Cardiac muscle cell (in vitro differentiated cells and primary cell): ENCODE measurements around the gene SLC6A6. TPM values are rescaled to one million over a fixed set of nuclear protein-coding genes. Genes with fewer than 3 reads are reported as not detected.

Experiments
- DNase-seq, 2 donors: peaks; one replicate each; pipeline versions ENCODE4 v3.0.0 to v3.0.0-alpha.2; 2010 to 2017; ENCODE audit warnings: low read depth in 1 of 2, low spot score in 1 of 2
- H3K27ac ChIP-seq: fragments of 200-600 bp; sonication (generic); 2 replicates; pipeline ENCODE4 v1.5.1; 2016
- H3K27me3 ChIP-seq: fragments of 200-600 bp; sonication (generic); 2 replicates; pipeline ENCODE4 v1.6.0; 2016; ENCODE audit warnings: control low read depth
- H3K36me3 ChIP-seq: fragments of 200-600 bp; sonication (generic); 2 replicates; pipeline ENCODE4 v1.5.1; 2016; ENCODE audit warnings: control low read depth
- H3K4me1 ChIP-seq: fragments of 200-600 bp; sonication (generic); 2 replicates; pipeline ENCODE4 v1.8.1; 2017; ENCODE audit warnings: low read depth, mild to moderate bottlenecking, mixed run types
- H3K4me3 ChIP-seq: fragments of 200-600 bp; sonication (generic); 2 replicates; pipeline ENCODE4 v1.5.1; 2016; ENCODE audit warnings: mild to moderate bottlenecking
- H3K9me3 ChIP-seq: fragments of 200-600 bp; sonication (generic); 2 replicates; pipeline ENCODE4 v1.5.1; 2017; ENCODE audit warnings: low read depth, mild to moderate bottlenecking, control low read depth
- CTCF ChIP-seq: IDR thresholded peaks from 2 replicates; pipeline ENCODE4 v1.5.1; 2012; ENCODE audit warnings: low read depth, mild to moderate bottlenecking, low read length
- polyA plus RNA-seq: library from polyadenylated mRNA; unstranded; fragments of >200 nt; fragmentation: Nextera tagmentation; extraction: Ambion mirVana; gene quantifications from 2 replicates; pipeline ENCODE4 v1.2.1, GENCODE V29; 2016
- total RNA-seq: library from RNA; depleted of rRNA; stranded (reverse); fragments of >200 nt; gene quantifications from 2 replicates; pipeline ENCODE4 v1.2.3, GENCODE V29; 2016

Gene SLC6A6
- total and polyA plus RNA-seq, 2 experiments from 2014 or later: 5.4 to 19.7 TPM

GRCh38 chr3:14518893-14519292, 116.5 kb downstream of the SLC6A6 start:
- TF ChIP-seq CTCF: no peak
- Histone ChIP-seq H3K4me3 (no peak overlapping the region), H3K4me1 (peaks cover 5% of the 10 kb centered on the region), H3K27me3 (no peaks in the 10 kb centered on the region), H3K27ac (no peak overlapping the region), H3K36me3 (no peaks in the 10 kb centered on the region), H3K9me3 (no peaks in the 10 kb centered on the region)
- DNase-seq: no peak

DNA sequence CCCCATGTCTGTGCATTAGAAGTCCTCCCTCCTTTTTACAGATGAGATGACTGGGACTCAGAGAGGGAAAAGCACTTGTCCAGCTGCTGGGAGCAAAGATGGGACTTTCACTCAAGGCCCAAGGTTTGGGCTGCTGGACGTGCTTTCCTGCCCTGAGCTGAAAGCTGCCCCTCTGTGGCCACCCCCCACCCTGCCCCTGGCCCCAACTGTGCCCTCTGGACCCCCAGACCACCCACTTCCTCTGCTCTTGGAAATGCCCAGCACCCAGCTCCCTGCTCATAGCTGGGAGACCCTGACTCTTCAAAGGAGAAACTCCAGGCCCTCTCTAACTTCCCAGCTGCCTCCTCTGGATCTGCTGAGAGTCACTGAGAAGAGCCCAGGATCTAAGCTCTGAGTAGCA, 117.0 kb downstream of the SLC6A6 start:
- H3K36me3 ChIP-seq: no peaks in the 10 kb centered on the region
- TF ChIP-seq CTCF: no peak
- no peak for DNase-seq
- H3K4me1 ChIP-seq: peaks cover 5% of the 10 kb centered on the region
- H3K4me3 ChIP-seq: no peak overlapping the region
- H3K9me3 ChIP-seq: no peaks in the 10 kb centered on the region
- no peaks in the 10 kb centered on the region for H3K27me3 ChIP-seq
- no peak overlapping the region for H3K27ac ChIP-seq

DNA sequence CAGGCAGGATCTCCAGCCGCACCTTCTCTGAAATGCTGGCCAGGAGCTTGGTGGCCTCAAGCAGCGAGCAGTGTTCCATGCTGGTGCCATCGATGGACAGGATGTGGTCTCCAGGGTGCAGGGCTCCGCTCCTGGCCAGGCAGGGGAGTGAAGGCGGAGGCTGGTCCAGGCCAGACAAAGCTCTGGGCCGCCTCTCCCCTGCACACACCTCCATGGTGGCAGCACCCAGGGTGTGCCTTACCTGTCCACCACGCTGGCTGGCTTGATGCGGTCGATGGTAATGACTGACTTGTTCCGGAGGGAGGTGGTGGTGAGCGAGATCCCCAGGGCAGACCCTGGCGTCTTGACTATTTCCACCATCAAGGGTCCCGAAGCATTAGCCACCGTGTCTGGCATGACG, 117.7 kb downstream of the SLC6A6 start:
- no peak for TF ChIP-seq CTCF
- no peak for DNase-seq
- H3K4me1 ChIP-seq: peaks cover 5% of the 10 kb centered on the region
- no peaks in the 10 kb centered on the region for H3K9me3 ChIP-seq
- no peaks in the 10 kb centered on the region for H3K36me3 ChIP-seq
- no peak overlapping the region for H3K27ac ChIP-seq
- no peak overlapping the region for H3K4me3 ChIP-seq
- H3K27me3 ChIP-seq: no peaks in the 10 kb centered on the region

DNA sequence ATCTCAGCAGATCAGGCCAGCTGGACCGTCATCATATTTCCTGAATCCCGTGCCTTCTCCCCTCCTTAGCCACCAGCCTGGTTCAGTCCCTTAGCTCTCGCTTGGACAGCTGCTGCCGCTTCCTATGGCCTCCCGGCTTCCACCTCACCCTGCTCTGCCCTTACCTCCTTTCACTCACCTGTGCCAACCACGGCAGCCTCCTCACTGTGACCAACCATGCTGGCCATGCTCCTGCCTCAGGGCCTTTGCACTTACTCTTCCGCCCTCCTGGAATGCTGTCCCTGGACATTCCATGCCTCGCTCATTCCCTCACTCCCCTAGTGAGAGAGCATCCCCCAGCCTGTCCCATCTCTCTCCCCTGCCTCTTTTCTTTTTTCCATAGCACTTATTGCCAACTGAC, 118.6 kb downstream of the SLC6A6 start:
- Histone ChIP-seq H3K9me3 (no peaks in the 10 kb centered on the region), H3K27me3 (no peaks in the 10 kb centered on the region), H3K4me3 (no peak overlapping the region), H3K4me1 (peaks cover 5% of the 10 kb centered on the region), H3K27ac (no peak overlapping the region), H3K36me3 (no peaks in the 10 kb centered on the region)
- TF ChIP-seq CTCF: no peak
- no peak for DNase-seq

GRCh38 chr3:14521611-14522010, 119.2 kb downstream of the SLC6A6 start:
- no peaks in the 10 kb centered on the region for H3K9me3 ChIP-seq
- DNase-seq: no peak
- peaks cover 5% of the 10 kb centered on the region for H3K4me1 ChIP-seq
- TF ChIP-seq CTCF: no peak
- no peaks in the 10 kb centered on the region for H3K27me3 ChIP-seq
- H3K36me3 ChIP-seq: no peaks in the 10 kb centered on the region
- no peak overlapping the region for H3K4me3 ChIP-seq
- no peak overlapping the region for H3K27ac ChIP-seq

- no peak for TF ChIP-seq CTCF
- Histone ChIP-seq H3K36me3 (no peaks in the 10 kb centered on the region), H3K9me3 (no peaks in the 10 kb centered on the region), H3K27me3 (no peaks in the 10 kb centered on the region), H3K4me3 (no peak overlapping the region), H3K27ac (no peak overlapping the region), H3K4me1 (peaks cover 5% of the 10 kb centered on the region)
- no peak for DNase-seq
Observed at GRCh38 chr3:14522129-14522691, 119.8 kb downstream of the SLC6A6 start.
